ENCODE results near the gene ARHGAP44.

GRCh38 chr17:12966413-12966812 lies 177.1 kb downstream of the ARHGAP44 start:
- TF ChIP-seq FOSL1 (IDR thresholded peaks at IDR 0.05; ENCODE audit: low read depth) (no peak), EZH2 (IDR thresholded peaks at IDR 0.05) (no peak), POLR2A (IDR thresholded peaks at IDR 0.05; ENCODE audit: borderline replicate concordance, extremely low read depth, insufficient read depth, insufficient read length) (no peak), ELF1 (IDR thresholded peaks at IDR 0.05; ENCODE audit: borderline replicate concordance, low read depth) (no peak), POLR2AphosphoS5 (IDR thresholded peaks at IDR 0.05; ENCODE audit: low read depth, low read length) (no peak), CTCF (IDR thresholded peaks at IDR 0.05 in 2 of 3, conservative IDR thresholded peaks at IDR 0.05 in 1 of 3; ENCODE audit: borderline replicate concordance in 1 of 3, insufficient read depth in 1 of 3, low read depth in 2 of 3, low read length in 2 of 3) (no peak), TCF7L2 (IDR thresholded peaks at IDR 0.05; ENCODE audit: borderline replicate concordance, extremely low read depth, insufficient read depth, insufficient read length) (no peak), SRF (IDR thresholded peaks at IDR 0.05; ENCODE audit: low read depth) (no peak), SP1 (IDR thresholded peaks at IDR 0.05; ENCODE audit: low read depth) (no peak), MAX (IDR thresholded peaks at IDR 0.05) (no peak), EZH2phosphoT487 (IDR thresholded peaks at IDR 0.05; ENCODE audit: borderline replicate concordance) (no peak), ATF3 (IDR thresholded peaks at IDR 0.05) (no peak)
